IPS DF 4.7 (cell line): ENCODE data around the gene COMMD3.
"Not testable (repeated sequence)": the region's sequence is repeated elsewhere in the genome, so short reads cannot be mapped to it uniquely, and the experiment has no call there.

Experiments
- DNase-seq: peaks from one replicate; pipeline ENCODE4 v3.0.0-alpha.2; 2013; ENCODE audit warnings: low spot score; ENCODE audit errors: extremely low read depth

Gene COMMD3

GRCh38 chr10:22338931-22339330, 22.7 kb downstream of the COMMD3 start:
- no peak for DNase-seq

- DNase-seq: no peak
Measured at GRCh38 chr10:22339761-22340328, 23.7 kb downstream of the COMMD3 start.

- no peak for DNase-seq
Measured at GRCh38 chr10:22340329-22341189, 24.4 kb downstream of the COMMD3 start.

DNA sequence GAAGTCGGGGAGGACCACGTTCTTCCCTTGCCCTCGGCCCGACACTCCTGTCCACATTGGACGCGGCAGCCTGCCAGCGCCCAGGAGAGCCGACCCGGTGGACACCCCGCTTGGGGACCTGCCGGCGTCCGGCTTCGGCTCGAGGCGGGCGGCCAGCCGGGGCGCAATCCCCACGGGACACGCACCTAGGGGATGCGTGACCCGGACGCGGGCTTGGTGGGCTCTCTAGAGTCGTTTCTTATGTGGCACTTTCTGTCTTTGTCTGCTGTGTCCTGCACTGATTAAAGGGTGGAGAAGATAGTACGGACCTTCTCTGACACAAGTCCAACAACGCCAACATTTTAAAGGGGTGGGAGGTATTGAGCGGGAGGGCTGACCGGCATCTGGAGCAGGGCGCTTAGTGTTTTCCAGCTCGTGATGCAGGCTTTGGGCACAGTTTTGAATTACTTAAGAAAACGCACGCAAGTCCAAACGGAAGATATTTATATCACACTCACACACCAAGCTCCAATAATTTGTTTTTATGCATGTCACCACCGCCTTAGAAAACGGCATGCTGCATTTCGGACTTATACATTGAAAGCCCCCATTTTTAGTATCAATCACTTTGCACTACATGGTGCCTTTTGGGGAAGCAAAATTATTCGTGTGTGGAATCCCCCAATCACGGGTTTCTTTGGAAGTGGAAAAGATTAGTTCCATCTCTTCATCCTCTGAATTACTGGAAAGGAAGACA, 25.2 kb downstream of the COMMD3 start:
- no peak for DNase-seq

- DNase-seq: no peak
Measured at GRCh38 chr10:22341926-22342196, 25.7 kb downstream of the COMMD3 start.

- no peak for DNase-seq
Measured at GRCh38 chr10:22342421-22342820, 26.2 kb downstream of the COMMD3 start.

- no peak for DNase-seq
Measured at GRCh38 chr10:22343731-22344130, 27.5 kb downstream of the COMMD3 start.

DNA sequence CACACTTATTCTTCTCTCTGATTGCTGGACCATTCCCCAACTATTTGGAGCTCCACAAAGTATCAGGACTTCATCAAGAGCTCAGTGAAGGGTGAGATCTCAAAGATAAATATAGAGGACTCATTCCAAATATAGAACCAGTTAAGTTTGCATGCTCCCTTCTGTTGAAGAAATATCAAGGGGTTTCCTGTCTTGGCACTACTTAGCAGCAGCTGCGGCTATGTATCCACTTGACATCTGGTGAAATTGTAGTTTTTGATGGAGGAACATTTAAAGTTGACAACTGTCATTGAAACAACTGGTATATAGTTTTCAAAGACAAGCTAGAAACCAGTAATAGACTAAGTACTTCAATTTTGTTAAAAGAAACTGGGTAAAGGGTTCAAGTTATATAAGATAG, 28.1 kb downstream of the COMMD3 start:
- no peak for DNase-seq

DNA sequence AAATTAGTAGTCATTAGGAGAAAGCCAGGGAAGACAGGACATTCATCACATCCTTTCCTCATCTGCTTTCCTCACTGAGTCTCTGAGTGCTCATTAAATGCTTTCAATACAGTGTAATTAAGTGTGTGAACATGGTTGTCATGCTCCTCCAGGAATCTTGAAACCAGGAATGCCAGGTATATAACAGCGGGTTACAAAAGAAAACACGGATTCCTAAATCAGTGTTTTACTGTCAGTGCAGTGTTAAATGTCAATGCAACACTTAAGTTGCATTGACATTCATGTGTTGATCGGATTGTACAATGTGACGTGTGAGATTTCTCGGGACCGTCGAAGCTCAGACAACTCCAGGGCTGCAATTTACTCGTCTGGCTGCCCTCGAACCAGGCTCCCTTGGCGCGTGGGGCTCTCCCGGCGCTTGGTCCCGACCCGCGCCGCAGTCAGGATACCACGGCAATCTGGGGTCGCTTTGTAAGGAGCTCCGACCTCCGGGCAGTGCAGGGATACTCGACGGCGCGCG, 28.7 kb downstream of the COMMD3 start:
- no peak for DNase-seq

DNA sequence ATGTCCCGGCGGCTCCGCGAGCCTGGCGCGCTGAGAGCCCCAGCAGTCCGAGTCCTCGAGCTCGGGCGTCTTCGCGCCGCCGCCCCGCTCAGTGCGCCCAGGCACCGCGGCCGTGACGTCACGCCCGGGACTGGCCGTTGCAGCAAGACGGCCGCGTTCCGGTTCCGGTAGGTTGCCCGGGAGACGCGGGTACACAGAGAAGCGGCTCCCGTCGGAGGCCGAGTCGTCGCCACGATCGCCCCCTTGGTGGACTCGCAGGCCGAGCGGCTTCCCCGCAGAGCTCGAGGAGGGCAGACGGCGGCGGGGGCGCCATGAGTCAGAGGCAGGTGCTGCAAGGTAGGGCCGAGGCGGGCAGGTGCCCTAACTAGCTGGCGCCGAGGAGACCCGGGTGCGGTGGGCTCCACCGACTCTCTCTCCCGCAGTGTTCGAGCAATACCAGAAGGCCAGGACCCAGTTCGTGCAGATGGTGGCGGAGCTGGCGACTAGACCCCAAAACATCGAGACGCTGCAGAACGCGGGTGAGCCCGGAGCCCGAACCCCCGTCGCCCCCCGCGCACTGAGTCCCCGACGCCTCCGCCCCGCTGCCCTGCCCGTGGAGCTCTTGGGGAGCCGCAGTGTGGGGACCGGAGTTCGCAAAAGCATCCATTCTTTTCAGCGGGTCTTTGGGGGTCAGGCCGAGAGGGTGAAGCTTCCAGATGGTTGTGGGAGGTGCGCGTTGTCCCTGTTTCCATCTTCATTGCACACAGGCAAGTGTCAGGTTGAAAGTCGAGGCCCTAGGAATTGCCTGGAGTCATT, 29.3 kb downstream of the COMMD3 start, which contains the start of gene SPAG6:
TSS of gene SPAG6 (plus strand) at position 196 of the 795 bp plus-strand sequence. CDS start at position 312, 116 bp downstream.
- no peak for DNase-seq

DNA sequence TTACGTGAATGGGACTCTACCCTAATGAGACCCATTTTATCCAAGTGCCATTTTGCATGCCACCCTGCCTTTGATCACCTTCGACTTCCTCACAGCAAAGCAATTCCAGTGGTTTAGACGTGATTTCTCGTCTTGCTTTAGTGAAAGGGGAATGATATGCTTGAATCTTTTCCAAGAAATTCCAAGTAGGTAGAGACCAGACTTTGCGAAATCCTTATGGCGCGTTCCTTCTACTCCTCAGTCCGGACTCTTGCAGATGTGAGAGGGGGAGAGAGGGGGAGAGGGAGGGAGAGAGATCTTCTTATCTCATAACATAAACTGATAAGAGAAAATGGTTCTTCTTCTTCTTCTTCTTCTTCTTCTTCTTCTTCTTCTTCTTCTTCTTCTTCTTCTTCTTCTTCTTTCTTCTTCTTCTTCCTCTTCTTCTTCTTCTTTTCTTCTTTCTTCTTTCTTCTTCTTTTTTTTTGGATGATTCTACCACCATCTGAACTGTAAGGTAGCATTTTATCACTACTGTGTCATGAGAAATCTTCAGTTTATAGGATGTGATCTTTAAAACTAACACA, 30.0 kb downstream of the COMMD3 start:
- DNase-seq: no peak

- no peak for DNase-seq
Measured at GRCh38 chr10:22349755-22350154, 33.6 kb downstream of the COMMD3 start.

DNA sequence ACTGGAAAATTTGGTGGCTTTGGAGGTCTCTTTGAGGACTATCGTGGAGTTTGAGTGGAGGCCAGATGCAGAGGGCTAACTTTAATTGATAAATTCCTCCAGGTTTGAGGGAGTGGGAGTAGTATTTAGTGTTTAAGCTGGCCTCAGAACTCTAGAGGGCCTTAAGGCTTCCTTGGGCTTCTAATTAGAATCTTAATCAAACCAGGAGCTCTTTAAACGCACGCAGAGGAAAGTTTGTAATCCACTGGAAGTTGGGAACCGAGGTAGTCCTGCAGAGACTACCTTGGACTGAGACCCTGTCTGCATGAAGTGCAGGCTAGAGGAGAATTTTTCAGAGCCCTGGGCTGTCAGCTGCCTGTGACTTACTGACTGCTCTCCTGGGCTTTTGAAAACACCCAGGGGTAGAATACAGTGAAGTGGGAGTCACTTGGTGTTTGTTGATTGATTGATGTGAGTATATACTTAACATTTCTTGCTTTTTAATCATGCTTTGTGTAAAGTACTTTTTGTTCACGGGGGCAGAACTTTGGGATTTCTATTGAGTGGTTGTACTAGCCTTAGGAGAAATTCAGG, 35.0 kb downstream of the COMMD3 start:
- no peak for DNase-seq

DNA sequence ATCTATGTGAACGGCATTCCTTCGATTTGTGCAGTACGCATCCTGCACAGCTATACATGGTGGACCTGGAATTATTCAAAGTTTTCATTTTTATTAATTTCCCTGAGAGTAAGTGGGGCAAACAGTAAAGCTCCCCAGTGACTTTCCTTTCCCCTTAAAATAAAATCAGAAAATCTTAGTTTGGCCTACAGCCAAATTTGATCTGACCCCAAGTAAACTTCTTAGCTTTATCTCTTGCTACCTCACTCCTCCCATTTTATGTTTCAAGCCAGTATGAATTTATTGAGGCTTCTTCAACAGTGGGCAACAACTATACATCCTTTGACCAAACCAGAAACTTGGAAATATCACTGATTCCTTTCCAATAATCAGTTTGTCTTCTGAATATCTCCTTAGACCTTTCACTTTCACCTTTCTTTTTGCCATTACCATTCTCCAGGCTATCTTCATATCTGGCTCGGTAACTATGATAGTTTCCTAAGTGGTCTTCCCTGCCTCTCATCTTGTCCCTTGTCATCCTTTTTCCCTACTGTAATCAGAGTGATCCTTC, 40.2 kb downstream of the COMMD3 start:
- no peak for DNase-seq

DNA sequence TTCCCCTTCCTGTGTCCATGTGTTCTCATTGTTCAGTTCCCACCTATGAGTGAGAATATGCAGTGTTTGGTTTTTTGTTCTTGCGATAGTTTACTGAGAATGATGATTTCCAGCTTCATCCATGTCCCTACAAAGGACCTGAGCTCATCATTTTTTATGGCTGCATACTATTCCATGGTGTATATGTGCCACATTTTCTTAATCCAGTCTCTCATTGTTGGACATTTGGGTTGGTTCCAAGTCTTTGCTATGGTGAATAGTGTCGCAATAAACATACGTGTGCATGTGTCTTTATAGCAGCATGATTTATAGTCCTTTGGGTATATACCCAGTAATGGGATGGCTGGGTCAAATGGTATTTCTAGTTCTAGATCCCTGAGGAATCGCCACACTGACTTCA, 41.6 kb downstream of the COMMD3 start:
- DNase-seq: not testable (repeated sequence)

- DNase-seq: no peak
Measured at GRCh38 chr10:22363305-22363704, 47.1 kb downstream of the COMMD3 start.

GRCh38 chr10:22364407-22365140, 48.4 kb downstream of the COMMD3 start:
- no peak for DNase-seq

DNA sequence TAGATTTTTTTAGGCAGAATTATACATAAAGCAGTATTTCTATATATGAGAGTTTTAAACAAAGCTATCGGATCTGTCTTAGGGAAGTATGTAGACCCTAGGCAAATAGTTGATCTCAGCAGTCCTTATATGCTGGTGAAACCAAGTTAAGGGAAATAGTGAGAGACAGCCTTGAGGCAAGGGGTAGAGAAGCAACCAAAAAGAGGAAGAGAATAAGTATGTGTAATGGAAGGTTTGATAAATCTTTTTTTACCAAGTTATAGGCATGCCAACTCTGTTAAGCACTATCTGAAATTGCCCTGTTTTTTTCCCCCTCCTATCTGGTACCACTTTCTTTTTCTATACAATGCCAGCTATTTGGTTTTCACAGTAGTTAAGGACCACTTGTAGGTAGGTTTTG, 49.0 kb downstream of the COMMD3 start:
- DNase-seq: no peak

GRCh38 chr10:22365644-22366434, 49.7 kb downstream of the COMMD3 start:
- no peak for DNase-seq
